ENCODE measurements around the gene COL15A1. TPM values are rescaled to one million over a fixed set of nuclear protein-coding genes. Genes with fewer than 3 reads are reported as not detected.

COL15A1 gene
- total RNA-seq, 1 donor from 2014 or later: 47.2 TPM

GRCh38 chr9:99019510-99020331 is 76.0 kb downstream of the COL15A1 start:
- intact Hi-C loops (cut with micrococcal nuclease): loop anchor here (10.0 kb wide), 1 partner anchor 115 kb away; no protein-coding TSS in a partner anchor
- peak; percentile 58 for ATAC-seq
- no peak for DNase-seq

- DNase-seq: no peak
- no peak for ATAC-seq
- intact Hi-C loops (cut with micrococcal nuclease): no loop called here
These were observed 77.2 kb downstream of the COL15A1 start for GRCh38 chr9:99020786-99021436.

- intact Hi-C loops (cut with micrococcal nuclease): no loop called here
- ATAC-seq (no peak), DNase-seq (no peak)
These were observed 77.8 kb downstream of the COL15A1 start for GRCh38 chr9:99021512-99021911.

GRCh38 chr9:99023231-99023630 is 79.5 kb downstream of the COL15A1 start:
- DNase-seq (peak; percentile 45), ATAC-seq (peak; percentile 63)
- intact Hi-C loops (cut with micrococcal nuclease): no loop called here

GRCh38 chr9:99023831-99024230 is 80.1 kb downstream of the COL15A1 start:
- intact Hi-C loops (cut with micrococcal nuclease): no loop called here
- DNase-seq (peak; percentile 77), ATAC-seq (peak; percentile 47)

GRCh38 chr9:99024959-99025358 is 81.3 kb downstream of the COL15A1 start:
- intact Hi-C loops (cut with micrococcal nuclease): no loop called here
- DNase-seq: no peak
- ATAC-seq: no peak

GRCh38 chr9:99025616-99026270 is 82.0 kb downstream of the COL15A1 start:
- ATAC-seq: no peak
- no peak for DNase-seq
- intact Hi-C loops (cut with micrococcal nuclease): no loop called here

- intact Hi-C loops (cut with micrococcal nuclease): no loop called here
- DNase-seq: no peak
- no peak for ATAC-seq
These were observed 82.7 kb downstream of the COL15A1 start for GRCh38 chr9:99026271-99026955.

- ATAC-seq (no peak), DNase-seq (no peak)
- intact Hi-C loops (cut with micrococcal nuclease): no loop called here
These were observed 83.2 kb downstream of the COL15A1 start for GRCh38 chr9:99026956-99027298.

GRCh38 chr9:99027443-99027842 is 83.7 kb downstream of the COL15A1 start:
- no peak for DNase-seq
- intact Hi-C loops (cut with micrococcal nuclease): no loop called here

GRCh38 chr9:99029083-99029645 is 85.5 kb downstream of the COL15A1 start:
- intact Hi-C loops (cut with micrococcal nuclease): no loop called here
- no peak for DNase-seq
- ATAC-seq: no peak

More at GRCh38 chr9:99027443-99027842, 83.7 kb downstream of the COL15A1 start:
- no peak for ATAC-seq

- intact Hi-C loops (cut with micrococcal nuclease): no loop called here
- peak; percentile 30 for ATAC-seq
- no peak for DNase-seq
These were observed 86.4 kb downstream of the COL15A1 start for GRCh38 chr9:99030092-99030511.

GRCh38 chr9:99030610-99031109 is 87.0 kb downstream of the COL15A1 start:
- DNase-seq (no peak), ATAC-seq (no peak)
- intact Hi-C loops (cut with micrococcal nuclease): no loop called here

GRCh38 chr9:99031319-99031718 is 87.6 kb downstream of the COL15A1 start:
- ATAC-seq: no peak
- intact Hi-C loops (cut with micrococcal nuclease): no loop called here

GRCh38 chr9:99031994-99032393 is 88.3 kb downstream of the COL15A1 start:
- ATAC-seq (no peak), DNase-seq (no peak)
- intact Hi-C loops (cut with micrococcal nuclease): no loop called here

More at GRCh38 chr9:99031319-99031718, 87.6 kb downstream of the COL15A1 start:
- DNase-seq: no peak

GRCh38 chr9:99034149-99034548 is 90.4 kb downstream of the COL15A1 start:
- no peak for DNase-seq
- no peak for ATAC-seq
- intact Hi-C loops (cut with micrococcal nuclease): no loop called here

GRCh38 chr9:99035313-99035712 is 91.6 kb downstream of the COL15A1 start:
- ATAC-seq (no peak), DNase-seq (no peak)
- intact Hi-C loops (cut with micrococcal nuclease): no loop called here

- intact Hi-C loops (cut with micrococcal nuclease): no loop called here
- no peak for DNase-seq
These were observed 94.2 kb downstream of the COL15A1 start for GRCh38 chr9:99037769-99038483.

GRCh38 chr9:99038484-99038820 is 94.7 kb downstream of the COL15A1 start:
- no peak for DNase-seq
- no peak for ATAC-seq
- intact Hi-C loops (cut with micrococcal nuclease): no loop called here

More at GRCh38 chr9:99037769-99038483, 94.2 kb downstream of the COL15A1 start:
- ATAC-seq: no peak

All from left ventricle myocardium superior (tissue), 1 donor.